Measurements from ENCODE around the gene GLS2. TPM values are rescaled to one million over a fixed set of nuclear protein-coding genes. Genes with fewer than 3 reads are reported as not detected.

GLS2 gene
- total and polyA plus RNA-seq, 9 of the 15 experiments (the other 6 are each of a cell fraction or from before 2014, with no cell fraction given): 0.11 TPM; not detected in 8

DNA sequence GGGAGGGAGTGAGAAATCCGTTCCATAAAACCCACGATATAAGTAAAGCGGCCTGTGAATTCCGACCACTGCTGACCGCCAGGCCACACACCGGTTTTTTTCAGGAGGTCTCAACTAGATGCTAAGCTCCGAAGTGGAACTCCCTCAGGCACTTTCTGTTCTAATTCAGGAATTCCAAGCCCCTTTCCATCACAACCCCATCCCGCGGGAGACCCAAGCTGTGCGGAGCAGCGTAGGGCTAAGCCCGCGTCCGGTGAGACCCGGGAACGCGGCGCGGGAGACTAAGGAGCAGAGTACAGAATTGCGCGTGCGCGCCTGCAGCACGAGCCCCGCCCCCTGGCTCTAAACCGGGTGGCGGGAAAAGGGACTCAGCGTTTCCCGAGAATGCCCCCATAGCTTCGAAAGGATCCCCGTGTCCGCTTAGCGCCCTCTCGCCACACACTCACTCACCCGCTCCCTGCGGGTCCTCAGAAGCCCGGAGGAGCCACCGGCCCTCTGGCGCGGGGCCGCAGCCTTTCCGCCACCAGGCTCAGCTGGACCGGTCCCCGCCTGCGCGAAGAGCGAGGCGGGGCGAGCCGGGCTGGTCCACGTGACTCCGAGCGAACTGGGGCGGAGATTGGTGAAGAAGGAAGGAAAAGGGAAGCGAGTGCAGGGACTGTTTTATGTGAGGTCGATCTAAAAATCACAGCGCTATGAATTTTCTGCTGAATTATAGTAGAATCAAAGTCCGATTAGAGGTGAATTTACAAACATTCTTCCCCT, 38.9 kb downstream of the GLS2 start, which contains the start of gene TIMELESS (continued):
- TF ChIP-seq POLR2G (IDR thresholded peaks at IDR 0.05; ENCODE audit: low read depth, low read length) (peak; percentile 96), HNRNPLL (IDR thresholded peaks at IDR 0.05; ENCODE audit: low read depth, low read length, poor library complexity, severe bottlenecking) (peak; percentile 16), ZNF12 (CRISPR knock-in tag; IDR thresholded peaks at IDR 0.05) (no peak), JUND (IDR thresholded peaks at IDR 0.05; ENCODE audit: borderline replicate concordance, low read depth, low read length) (peak; percentile 42; the same call in 1 of the 2 replicates), JUND (tag; IDR thresholded peaks at IDR 0.05; ENCODE audit: borderline replicate concordance, low read depth, low read length) (no peak), ZNF121 (CRISPR knock-in tag; conservative IDR thresholded peaks at IDR 0.05) (no peak), SMARCA5 (IDR thresholded peaks at IDR 0.05) (no peak), ZNF175 (CRISPR knock-in tag; IDR thresholded peaks at IDR 0.05; ENCODE audit: low read depth) (peak; percentile 13; the same call in 1 of the 2 replicates), DEAF1 (CRISPR knock-in tag; IDR thresholded peaks at IDR 0.05) (no peak), CHAMP1 (IDR thresholded peaks at IDR 0.05) (no peak), SP1 (CRISPR knock-in tag; IDR thresholded peaks at IDR 0.05) (peak; percentile 69), ARNT (IDR thresholded peaks at IDR 0.05) (no peak; a peak in 1 of 4 replicates), MAFF (IDR thresholded peaks at IDR 0.05; ENCODE audit: low read length) (no peak), ZC3H4 (CRISPR knock-in tag; IDR thresholded peaks at IDR 0.05; ENCODE audit: borderline replicate concordance) (no peak), ZNF785 (CRISPR knock-in tag; IDR thresholded peaks at IDR 0.05) (no peak), SRSF9 (IDR thresholded peaks at IDR 0.05; ENCODE audit: borderline replicate concordance, low read depth, low read length) (no peak), RAD21 (CRISPR knock-in tag; conservative IDR thresholded peaks at IDR 0.05 in 1 of 2, IDR thresholded peaks at IDR 0.05 in 1 of 2) (no peak), TEAD1 (CRISPR knock-in tag; IDR thresholded peaks at IDR 0.05) (peak in 1 of 2 experiments; percentile 90; a peak in 2 of 4 replicates), ATF4 (CRISPR knock-in tag; IDR thresholded peaks at IDR 0.05) (no peak), ZNF668 (CRISPR knock-in tag; IDR thresholded peaks at IDR 0.05) (no peak), ETV1 (tag; conservative IDR thresholded peaks at IDR 0.05; ENCODE audit: low read depth) (peak; percentile 65)

Data from K562 (cell line).